Neutrophil (primary cell): Measurements from ENCODE around the gene C1QA.

Source experiments
- H3K27ac ChIP-seq: fragments of 200-600 bp; sonication (generic); 2 replicates; pipeline ENCODE4 v1.5.1; 2016; ENCODE audit warnings: mild to moderate bottlenecking, moderate library complexity
- H3K27me3 ChIP-seq: fragments of 200-600 bp; sonication (generic); 2 replicates; pipeline ENCODE4 v1.6.0; 2016; ENCODE audit warnings: mild to moderate bottlenecking
- H3K36me3 ChIP-seq: fragments of 200-600 bp; sonication (generic); 2 replicates; pipeline ENCODE4 v1.5.1; 2017
- H3K4me1 ChIP-seq, 2 experiments: fragments of 200-600 bp in 1 of 2; sonication (generic) in 1 of 2; 1 replicate in 1 of 2; 2 replicates in 1 of 2; pipeline versions ENCODE4 v1.5.1 to v1.6.1; 2013 to 2016; ENCODE audit warnings: low read depth in 1 of 2, low read length in 1 of 2, mild to moderate bottlenecking in 1 of 2, moderate library complexity in 1 of 2; ENCODE audit not compliant: control insufficient read depth in 1 of 2, insufficient read depth in 1 of 2
- H3K4me3 ChIP-seq, 2 experiments: fragments of 200-600 bp in 1 of 2; sonication (generic) in 1 of 2; 1 replicate in 1 of 2; 2 replicates in 1 of 2; pipeline ENCODE4 v1.5.1; 2013 to 2016; ENCODE audit warnings: low read depth in 1 of 2, low read length in 1 of 2, mild to moderate bottlenecking in 1 of 2, moderate library complexity in 1 of 2
- H3K9me3 ChIP-seq: fragments of 200-600 bp; sonication (generic); 2 replicates; pipeline ENCODE4 v1.5.1; 2016
- TF ChIP-seq, protein P1 (sequence below): fragments of 200-600 bp; sonication (generic); IDR thresholded peaks from 2 replicates; pipeline ENCODE4 v1.5.1; 2016; ENCODE audit warnings: antibody characterized with exemption

Gene C1QA

DNA sequence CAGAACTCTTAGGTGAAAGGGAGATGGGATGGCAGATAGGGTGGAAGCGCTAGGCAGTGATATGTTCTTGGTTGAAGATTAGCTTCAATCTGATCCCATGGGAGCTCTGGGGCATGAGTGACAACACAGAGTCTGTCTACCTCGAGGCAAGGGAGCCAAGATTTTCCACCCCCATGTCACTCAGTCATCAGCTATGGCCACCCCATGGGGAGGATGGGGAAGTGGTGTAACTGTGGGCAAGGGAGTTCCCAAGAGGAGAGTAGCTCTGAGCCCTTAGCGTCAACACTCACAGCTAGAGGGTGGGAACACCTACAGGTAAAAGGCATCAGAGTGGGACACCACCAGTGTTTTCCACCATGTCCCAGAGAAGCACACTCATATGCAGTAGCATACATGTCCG is 30.3 kb upstream of the C1QA start:
- H3K27me3 ChIP-seq: peaks cover 67% of the 10 kb centered on the region
- H3K27ac ChIP-seq: no peak overlapping the region
- no peaks in the 10 kb centered on the region for H3K4me1 ChIP-seq
- H3K9me3 ChIP-seq: no peaks in the 10 kb centered on the region
- no peak overlapping the region for H3K4me3 ChIP-seq
- no peaks in the 10 kb centered on the region for H3K36me3 ChIP-seq
- TF ChIP-seq, protein P1, sequence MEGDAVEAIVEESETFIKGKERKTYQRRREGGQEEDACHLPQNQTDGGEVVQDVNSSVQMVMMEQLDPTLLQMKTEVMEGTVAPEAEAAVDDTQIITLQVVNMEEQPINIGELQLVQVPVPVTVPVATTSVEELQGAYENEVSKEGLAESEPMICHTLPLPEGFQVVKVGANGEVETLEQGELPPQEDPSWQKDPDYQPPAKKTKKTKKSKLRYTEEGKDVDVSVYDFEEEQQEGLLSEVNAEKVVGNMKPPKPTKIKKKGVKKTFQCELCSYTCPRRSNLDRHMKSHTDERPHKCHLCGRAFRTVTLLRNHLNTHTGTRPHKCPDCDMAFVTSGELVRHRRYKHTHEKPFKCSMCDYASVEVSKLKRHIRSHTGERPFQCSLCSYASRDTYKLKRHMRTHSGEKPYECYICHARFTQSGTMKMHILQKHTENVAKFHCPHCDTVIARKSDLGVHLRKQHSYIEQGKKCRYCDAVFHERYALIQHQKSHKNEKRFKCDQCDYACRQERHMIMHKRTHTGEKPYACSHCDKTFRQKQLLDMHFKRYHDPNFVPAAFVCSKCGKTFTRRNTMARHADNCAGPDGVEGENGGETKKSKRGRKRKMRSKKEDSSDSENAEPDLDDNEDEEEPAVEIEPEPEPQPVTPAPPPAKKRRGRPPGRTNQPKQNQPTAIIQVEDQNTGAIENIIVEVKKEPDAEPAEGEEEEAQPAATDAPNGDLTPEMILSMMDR: no peak

DNA sequence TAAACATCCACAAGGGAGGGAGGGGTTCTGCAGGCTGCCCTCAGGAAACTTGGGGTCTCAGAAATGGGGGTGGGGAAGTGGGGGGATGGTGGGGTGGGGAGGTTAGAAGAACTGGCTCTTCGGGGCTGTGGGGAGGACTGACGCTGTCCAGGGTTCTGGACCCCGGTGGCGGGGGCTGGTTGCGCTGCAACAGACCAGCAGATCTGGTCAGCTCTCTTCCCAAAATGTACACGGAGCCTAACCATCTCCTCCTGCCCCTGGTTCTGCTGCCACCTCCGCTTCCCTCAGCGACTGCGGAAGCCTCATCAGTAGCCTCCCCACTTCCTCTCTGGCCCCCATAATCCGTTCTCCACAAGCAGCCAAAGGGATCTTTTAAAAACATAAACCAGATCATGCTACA is 29.3 kb upstream of the C1QA start:
- no peaks in the 10 kb centered on the region for H3K9me3 ChIP-seq
- no peak overlapping the region for H3K27ac ChIP-seq
- no peaks in the 10 kb centered on the region for H3K36me3 ChIP-seq
- H3K4me1 ChIP-seq: no peaks in the 10 kb centered on the region
- no peak overlapping the region for H3K4me3 ChIP-seq
- TF ChIP-seq, protein P1: no peak
- peaks cover 67% of the 10 kb centered on the region for H3K27me3 ChIP-seq

DNA sequence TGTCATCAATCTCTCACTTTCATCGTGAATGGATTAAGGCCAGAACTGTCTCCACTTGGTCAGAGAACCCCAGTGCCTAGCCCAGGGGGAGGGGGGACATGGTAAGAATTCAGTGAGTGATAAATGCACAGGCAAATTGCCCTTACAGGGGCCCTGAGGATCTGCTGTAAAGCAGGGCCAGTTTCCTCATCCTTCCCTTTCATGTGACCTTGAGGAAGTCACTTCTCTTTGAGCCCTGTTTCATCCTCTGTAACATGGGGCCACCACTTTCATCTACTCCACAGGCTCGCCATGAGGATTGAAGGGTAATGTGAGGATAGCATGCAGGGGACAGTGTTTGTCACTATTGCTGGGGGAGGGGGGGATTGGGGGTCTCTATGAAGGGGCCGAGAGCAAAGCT is 28.1 kb upstream of the C1QA start:
- no peak overlapping the region for H3K27ac ChIP-seq
- TF ChIP-seq, protein P1: no peak
- H3K4me3 ChIP-seq: no peak overlapping the region
- H3K27me3 ChIP-seq: peaks cover 59% of the 10 kb centered on the region
- H3K4me1 ChIP-seq: no peaks in the 10 kb centered on the region
- no peaks in the 10 kb centered on the region for H3K9me3 ChIP-seq
- no peaks in the 10 kb centered on the region for H3K36me3 ChIP-seq

DNA sequence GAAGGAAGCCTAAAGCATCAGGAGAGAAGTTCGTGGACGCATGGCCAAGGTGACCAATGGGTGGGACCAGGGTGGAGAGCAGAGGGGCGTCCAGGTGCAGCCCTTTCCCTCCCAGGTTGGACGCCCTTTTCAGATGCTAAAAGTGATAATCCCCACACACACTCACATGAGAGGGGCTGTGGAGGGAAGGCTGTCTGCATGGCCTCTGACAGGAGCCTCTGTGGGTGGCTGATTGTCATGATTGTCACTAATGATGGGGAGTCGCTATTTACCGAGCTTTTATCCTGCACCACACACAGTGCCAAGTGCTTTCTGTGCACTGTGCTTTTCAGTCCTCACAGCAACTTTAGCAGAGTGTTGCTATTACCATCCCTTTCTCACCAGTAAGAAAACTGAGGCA is 27.1 kb upstream of the C1QA start:
- H3K4me1 ChIP-seq: no peaks in the 10 kb centered on the region
- TF ChIP-seq, protein P1: no peak
- peaks cover 52% of the 10 kb centered on the region for H3K27me3 ChIP-seq
- H3K4me3 ChIP-seq: no peak overlapping the region
- H3K9me3 ChIP-seq: no peaks in the 10 kb centered on the region
- no peaks in the 10 kb centered on the region for H3K36me3 ChIP-seq
- no peak overlapping the region for H3K27ac ChIP-seq

DNA sequence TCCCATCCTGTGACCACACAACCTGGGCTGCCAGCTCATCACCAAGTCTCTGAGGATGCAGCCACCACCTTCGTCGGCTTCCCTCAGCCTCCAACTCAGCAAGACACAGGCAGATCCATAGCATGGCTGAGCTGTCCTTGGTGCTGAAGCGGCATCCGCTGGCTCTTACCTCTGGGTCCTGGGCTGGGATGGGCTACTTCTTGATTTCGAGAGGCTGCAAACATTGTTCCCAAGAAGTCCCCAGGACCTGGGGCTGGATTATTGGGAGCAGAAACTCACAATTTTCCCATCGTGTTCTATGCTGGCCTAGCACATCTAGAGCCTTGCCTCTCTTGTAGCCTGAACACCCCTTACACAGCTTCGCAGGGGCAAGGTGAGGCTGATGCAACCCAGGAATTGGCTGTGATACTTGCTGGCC is 24.9 kb upstream of the C1QA start:
- Histone ChIP-seq H3K9me3 (no peaks in the 10 kb centered on the region), H3K4me3 (no peak overlapping the region), H3K27ac (no peak overlapping the region), H3K4me1 (no peaks in the 10 kb centered on the region), H3K27me3 (peaks cover 47% of the 10 kb centered on the region), H3K36me3 (no peaks in the 10 kb centered on the region)
- TF ChIP-seq, protein P1: no peak
